Body of pancreas (tissue), 4 donors: Measurements from ENCODE around the gene TAF6L.

Experiments
- POLR2A ChIP-seq, 3 donors: fragments of 450-650 bp; IDR thresholded peaks; one replicate each; pipeline ENCODE4 v1.6.1; 2016; ENCODE audit warnings: antibody characterized with exemption in 3 of 3, mild to moderate bottlenecking in 2 of 3
- TF ChIP-seq, protein P1 (sequence below), 7 experiments: fragments of 450-650 bp in 4 of 7; fragments of 200-600 bp in 3 of 7; sonication (generic) in 3 of 7; IDR thresholded peaks; one replicate each; pipeline ENCODE4 v1.5.1; 2016 to 2019; ENCODE audit warnings: antibody characterized with exemption in 7 of 7

GRCh38 chr11:62804310-62805075 lies 33.3 kb downstream of the TAF6L start:
- TF ChIP-seq POLR2A (IDR thresholded peaks at IDR 0.05): no peak
- TF ChIP-seq, protein P1, sequence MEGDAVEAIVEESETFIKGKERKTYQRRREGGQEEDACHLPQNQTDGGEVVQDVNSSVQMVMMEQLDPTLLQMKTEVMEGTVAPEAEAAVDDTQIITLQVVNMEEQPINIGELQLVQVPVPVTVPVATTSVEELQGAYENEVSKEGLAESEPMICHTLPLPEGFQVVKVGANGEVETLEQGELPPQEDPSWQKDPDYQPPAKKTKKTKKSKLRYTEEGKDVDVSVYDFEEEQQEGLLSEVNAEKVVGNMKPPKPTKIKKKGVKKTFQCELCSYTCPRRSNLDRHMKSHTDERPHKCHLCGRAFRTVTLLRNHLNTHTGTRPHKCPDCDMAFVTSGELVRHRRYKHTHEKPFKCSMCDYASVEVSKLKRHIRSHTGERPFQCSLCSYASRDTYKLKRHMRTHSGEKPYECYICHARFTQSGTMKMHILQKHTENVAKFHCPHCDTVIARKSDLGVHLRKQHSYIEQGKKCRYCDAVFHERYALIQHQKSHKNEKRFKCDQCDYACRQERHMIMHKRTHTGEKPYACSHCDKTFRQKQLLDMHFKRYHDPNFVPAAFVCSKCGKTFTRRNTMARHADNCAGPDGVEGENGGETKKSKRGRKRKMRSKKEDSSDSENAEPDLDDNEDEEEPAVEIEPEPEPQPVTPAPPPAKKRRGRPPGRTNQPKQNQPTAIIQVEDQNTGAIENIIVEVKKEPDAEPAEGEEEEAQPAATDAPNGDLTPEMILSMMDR (IDR thresholded peaks at IDR 0.05): no peak
